Endothelial cell of umbilical vein (primary cell): ENCODE data around the gene SLC12A5.

ENCODE experiments used
- EZH2 ChIP-seq: IDR thresholded peaks from 2 replicates; pipeline ENCODE4 v1.6.1; 2012; ENCODE audit warnings: borderline replicate concordance, low read depth, mild to moderate bottlenecking, moderate library complexity, low read length, inconsistent platforms; ENCODE audit not compliant: severe bottlenecking
- MAX ChIP-seq: IDR thresholded peaks from 2 replicates; pipeline ENCODE4 v1.6.1; 2011; ENCODE audit not compliant: insufficient read depth, insufficient read length
- MYC ChIP-seq: IDR thresholded peaks from one replicate; pipeline ENCODE4 v1.6.1; 2011; ENCODE audit warnings: mild to moderate bottlenecking, low read depth, low read length
- POLR2A ChIP-seq: IDR thresholded peaks from 2 replicates; pipeline ENCODE4 v1.6.1; 2012; ENCODE audit warnings: low read depth, mild to moderate bottlenecking, control low read depth, low read length
- POLR2AphosphoS5 ChIP-seq: IDR thresholded peaks from 2 replicates; pipeline ENCODE4 v1.6.1; 2012; ENCODE audit warnings: low read depth, mild to moderate bottlenecking, control low read depth, low read length, moderate library complexity; ENCODE audit not compliant: insufficient read depth
- TF ChIP-seq, protein P1 (sequence below), 2 donors: IDR thresholded peaks; 1 replicate in 1 of 2; 2 replicates in 1 of 2; pipeline ENCODE4 v1.5.1; 2011; ENCODE audit warnings: low read length in 2 of 2, mild to moderate bottlenecking in 2 of 2, moderate library complexity in 2 of 2, control low read depth in 1 of 2, inconsistent platforms in 1 of 2, low read depth in 1 of 2; ENCODE audit not compliant: insufficient read depth in 1 of 2; ENCODE audit errors: extremely low read depth in 1 of 2

- TF ChIP-seq MYC (no peak), EZH2 (no peak), POLR2AphosphoS5 (no peak), POLR2A (no peak), MAX (no peak)
- TF ChIP-seq, protein P1, sequence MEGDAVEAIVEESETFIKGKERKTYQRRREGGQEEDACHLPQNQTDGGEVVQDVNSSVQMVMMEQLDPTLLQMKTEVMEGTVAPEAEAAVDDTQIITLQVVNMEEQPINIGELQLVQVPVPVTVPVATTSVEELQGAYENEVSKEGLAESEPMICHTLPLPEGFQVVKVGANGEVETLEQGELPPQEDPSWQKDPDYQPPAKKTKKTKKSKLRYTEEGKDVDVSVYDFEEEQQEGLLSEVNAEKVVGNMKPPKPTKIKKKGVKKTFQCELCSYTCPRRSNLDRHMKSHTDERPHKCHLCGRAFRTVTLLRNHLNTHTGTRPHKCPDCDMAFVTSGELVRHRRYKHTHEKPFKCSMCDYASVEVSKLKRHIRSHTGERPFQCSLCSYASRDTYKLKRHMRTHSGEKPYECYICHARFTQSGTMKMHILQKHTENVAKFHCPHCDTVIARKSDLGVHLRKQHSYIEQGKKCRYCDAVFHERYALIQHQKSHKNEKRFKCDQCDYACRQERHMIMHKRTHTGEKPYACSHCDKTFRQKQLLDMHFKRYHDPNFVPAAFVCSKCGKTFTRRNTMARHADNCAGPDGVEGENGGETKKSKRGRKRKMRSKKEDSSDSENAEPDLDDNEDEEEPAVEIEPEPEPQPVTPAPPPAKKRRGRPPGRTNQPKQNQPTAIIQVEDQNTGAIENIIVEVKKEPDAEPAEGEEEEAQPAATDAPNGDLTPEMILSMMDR (IDR thresholded peaks at IDR 0.05; ENCODE audit: extremely low read depth in 1 of 2, insufficient read depth in 1 of 2, low read depth in 1 of 2, low read length in 2 of 2), result no peak
Observed at GRCh38 chr20:46051556-46052308, 22.7 kb downstream of the SLC12A5 start.
